Activated T-helper 2 cell treated with anti-CD3 and anti-CD28 coated beads, Interferon-gamma antibody, Interleukin-2, Interleukin-4, amounts not matched to agents 10 μg/mL and 5 μg/mL and 100 μg/mL, durations not matched to agents 14 hours and 24 hours and 36 hours (primary cell): ENCODE data around the gene AASDH. TPM values are rescaled to one million over a fixed set of nuclear protein-coding genes. Genes with fewer than 3 reads are reported as not detected.
"Not testable (repeated sequence)": the region's sequence is repeated elsewhere in the genome, so short reads cannot be mapped to it uniquely, and the experiment has no call there.

Experiments
- DNase-seq: peaks from one replicate; pipeline ENCODE4 v3.0.0; 2021; ENCODE audit warnings: low spot score
- H3K27ac Mint-ChIP-seq: one replicate; pipeline ENCODE4 v1.8.0; 2021; ENCODE audit warnings: mixed read lengths
- H3K27me3 Mint-ChIP-seq: one replicate; pipeline ENCODE4 v1.8.0; 2021; ENCODE audit warnings: low read depth, mixed read lengths
- H3K36me3 Mint-ChIP-seq: one replicate; pipeline ENCODE4 v1.8.0; 2021; ENCODE audit warnings: low read depth, mixed read lengths
- H3K4me1 Mint-ChIP-seq: one replicate; pipeline ENCODE4 v1.8.0; 2021; ENCODE audit warnings: low read depth, mixed read lengths
- H3K4me3 Mint-ChIP-seq: one replicate; pipeline ENCODE4 v1.8.0; 2021; ENCODE audit warnings: low read depth, mild to moderate bottlenecking, moderate library complexity, mixed read lengths
- H3K9me3 Mint-ChIP-seq: one replicate; pipeline ENCODE4 v1.8.0; 2021; ENCODE audit warnings: mixed read lengths
- intact Hi-C: fragments of 100-400 bp; cut with micrococcal nuclease; formaldehyde crosslinking; loops from one replicate; pipeline ENCODE4 v1.15.1; 2023
- total RNA-seq: library from RNA; stranded (reverse); gene quantifications from 2 replicates; pipeline ENCODE4 v1.2.3, GENCODE V29; 2022

Gene AASDH
- total RNA-seq, 1 donor from 2014 or later: 15.4 TPM

- Mint-ChIP-seq H3K4me3 (no peak overlapping the region), H3K36me3 (peaks cover 24% of the 10 kb centered on the region), H3K27me3 (no peaks in the 10 kb centered on the region), H3K4me1 (peaks cover 4% of the 10 kb centered on the region), H3K27ac (no peak overlapping the region), H3K9me3 (no peaks in the 10 kb centered on the region)
- intact Hi-C loops: no loop called here
- DNase-seq: no peak
These were observed 14.5 kb downstream of the AASDH start for GRCh38 chr4:56372774-56373173.

- H3K36me3 Mint-ChIP-seq: peaks cover 19% of the 10 kb centered on the region
- intact Hi-C loops: no loop called here
These were observed 15.7 kb downstream of the AASDH start for GRCh38 chr4:56371426-56372220.

GRCh38 chr4:56370377-56370776 is 16.9 kb downstream of the AASDH start:
- Mint-ChIP-seq H3K9me3 (no peaks in the 10 kb centered on the region), H3K36me3 (peaks cover 25% of the 10 kb centered on the region), H3K27ac (no peak overlapping the region), H3K27me3 (no peaks in the 10 kb centered on the region), H3K4me1 (peaks cover 2% of the 10 kb centered on the region), H3K4me3 (no peak overlapping the region)
- intact Hi-C loops: no loop called here
- no peak for DNase-seq

More at GRCh38 chr4:56371426-56372220, 15.7 kb downstream of the AASDH start:
- DNase-seq: no peak
- Mint-ChIP-seq H3K4me1 (peaks cover 2% of the 10 kb centered on the region), H3K27me3 (no peaks in the 10 kb centered on the region), H3K4me3 (no peak overlapping the region), H3K9me3 (no peaks in the 10 kb centered on the region), H3K27ac (no peak overlapping the region)

- DNase-seq, H3K27me3 Mint-ChIP-seq, H3K4me1 Mint-ChIP-seq, H3K27ac Mint-ChIP-seq, intact Hi-C loops, H3K4me3 Mint-ChIP-seq: not testable (repeated sequence)
- Mint-ChIP-seq H3K36me3 (peaks cover 29% of the 10 kb centered on the region), H3K9me3 (peaks cover 11% of the 10 kb centered on the region)
These were observed 24.3 kb downstream of the AASDH start for GRCh38 chr4:56362981-56363380.

- Mint-ChIP-seq H3K9me3 (peaks cover 10% of the 10 kb centered on the region), H3K27ac (no peak overlapping the region), H3K27me3 (no peaks in the 10 kb centered on the region), H3K4me1 (no peaks in the 10 kb centered on the region), H3K4me3 (no peak overlapping the region), H3K36me3 (peaks cover 20% of the 10 kb centered on the region)
- intact Hi-C loops: no loop called here
- DNase-seq: no peak
These were observed 27.2 kb downstream of the AASDH start for GRCh38 chr4:56360071-56360470.

- H3K27ac Mint-ChIP-seq: no peak overlapping the region
- intact Hi-C loops: no loop called here
These were observed 30.6 kb downstream of the AASDH start for GRCh38 chr4:56356650-56357049.

GRCh38 chr4:56348576-56348975 is 38.7 kb downstream of the AASDH start:
- no peak for DNase-seq
- H3K27me3 Mint-ChIP-seq: no peaks in the 10 kb centered on the region
- H3K27ac Mint-ChIP-seq: no peak overlapping the region
- peaks cover 12% of the 10 kb centered on the region for H3K36me3 Mint-ChIP-seq
- H3K4me3 Mint-ChIP-seq: no peak overlapping the region
- no peaks in the 10 kb centered on the region for H3K9me3 Mint-ChIP-seq
- H3K4me1 Mint-ChIP-seq: peaks cover 6% of the 10 kb centered on the region
- intact Hi-C loops: no loop called here

More at GRCh38 chr4:56356650-56357049, 30.6 kb downstream of the AASDH start:
- Mint-ChIP-seq H3K27me3 (no peaks in the 10 kb centered on the region), H3K9me3 (no peaks in the 10 kb centered on the region), H3K4me1 (no peaks in the 10 kb centered on the region), H3K4me3 (no peak overlapping the region), H3K36me3 (peaks cover 8% of the 10 kb centered on the region)
- DNase-seq: no peak

- H3K27me3 Mint-ChIP-seq: no peaks in the 10 kb centered on the region
- no peaks in the 10 kb centered on the region for H3K9me3 Mint-ChIP-seq
- H3K27ac Mint-ChIP-seq: no peak overlapping the region
- peaks cover 6% of the 10 kb centered on the region for H3K4me1 Mint-ChIP-seq
- H3K36me3 Mint-ChIP-seq: peaks cover 17% of the 10 kb centered on the region
- intact Hi-C loops: no loop called here
- DNase-seq: no peak
- no peak overlapping the region for H3K4me3 Mint-ChIP-seq
These were observed 41.8 kb downstream of the AASDH start for GRCh38 chr4:56345458-56345857.

GRCh38 chr4:56342746-56343145 is 44.5 kb downstream of the AASDH start:
- no peak overlapping the region for H3K4me3 Mint-ChIP-seq
- DNase-seq: no peak
- H3K9me3 Mint-ChIP-seq: no peaks in the 10 kb centered on the region
- intact Hi-C loops: no loop called here
- no peaks in the 10 kb centered on the region for H3K27me3 Mint-ChIP-seq
- no peak overlapping the region for H3K27ac Mint-ChIP-seq
- peaks cover 14% of the 10 kb centered on the region for H3K36me3 Mint-ChIP-seq
- H3K4me1 Mint-ChIP-seq: no peaks in the 10 kb centered on the region

- Mint-ChIP-seq H3K9me3 (peaks cover 3% of the 10 kb centered on the region), H3K27ac (no peak overlapping the region), H3K4me3 (no peak overlapping the region), H3K4me1 (no peaks in the 10 kb centered on the region), H3K27me3 (no peaks in the 10 kb centered on the region), H3K36me3 (no peaks in the 10 kb centered on the region)
- no peak for DNase-seq
- intact Hi-C loops: no loop called here
These were observed 56.6 kb downstream of the AASDH start for GRCh38 chr4:56330691-56331090.

- intact Hi-C loops: no loop called here
- Mint-ChIP-seq H3K4me1 (no peaks in the 10 kb centered on the region), H3K9me3 (no peaks in the 10 kb centered on the region), H3K4me3 (no peak overlapping the region), H3K27me3 (peaks cover 2% of the 10 kb centered on the region), H3K27ac (no peak overlapping the region), H3K36me3 (no peaks in the 10 kb centered on the region)
- no peak for DNase-seq
These were observed 60.9 kb downstream of the AASDH start for GRCh38 chr4:56326363-56326762.

GRCh38 chr4:56324011-56324610 is 63.2 kb downstream of the AASDH start:
- no peak overlapping the region for H3K27ac Mint-ChIP-seq
- H3K27me3 Mint-ChIP-seq: peaks cover 3% of the 10 kb centered on the region
- intact Hi-C loops: no loop called here
- H3K4me3 Mint-ChIP-seq: no peak overlapping the region
- H3K4me1 Mint-ChIP-seq: no peaks in the 10 kb centered on the region
- no peaks in the 10 kb centered on the region for H3K36me3 Mint-ChIP-seq
- no peaks in the 10 kb centered on the region for H3K9me3 Mint-ChIP-seq
- no peak for DNase-seq

GRCh38 chr4:56323327-56323726 is 64.0 kb downstream of the AASDH start:
- H3K9me3 Mint-ChIP-seq: no peaks in the 10 kb centered on the region
- H3K4me3 Mint-ChIP-seq: no peak overlapping the region
- H3K27ac Mint-ChIP-seq: no peak overlapping the region
- no peak for DNase-seq
- H3K36me3 Mint-ChIP-seq: no peaks in the 10 kb centered on the region
- intact Hi-C loops: no loop called here
- H3K27me3 Mint-ChIP-seq: peaks cover 3% of the 10 kb centered on the region
- no peaks in the 10 kb centered on the region for H3K4me1 Mint-ChIP-seq
